Bronchial smooth muscle cell (primary cell): ENCODE measurements around the gene WNT6. TPM values are rescaled to one million over a fixed set of nuclear protein-coding genes. Genes with fewer than 3 reads are reported as not detected.

ENCODE experiments used
- total RNA-seq: library from RNA; depleted of rRNA; stranded (reverse); fragments of >200 nt; gene quantifications from 2 replicates; pipeline ENCODE4 v1.2.1, GENCODE V29; 2014

Gene WNT6
- total RNA-seq: not detected in 2 replicates

DNA sequence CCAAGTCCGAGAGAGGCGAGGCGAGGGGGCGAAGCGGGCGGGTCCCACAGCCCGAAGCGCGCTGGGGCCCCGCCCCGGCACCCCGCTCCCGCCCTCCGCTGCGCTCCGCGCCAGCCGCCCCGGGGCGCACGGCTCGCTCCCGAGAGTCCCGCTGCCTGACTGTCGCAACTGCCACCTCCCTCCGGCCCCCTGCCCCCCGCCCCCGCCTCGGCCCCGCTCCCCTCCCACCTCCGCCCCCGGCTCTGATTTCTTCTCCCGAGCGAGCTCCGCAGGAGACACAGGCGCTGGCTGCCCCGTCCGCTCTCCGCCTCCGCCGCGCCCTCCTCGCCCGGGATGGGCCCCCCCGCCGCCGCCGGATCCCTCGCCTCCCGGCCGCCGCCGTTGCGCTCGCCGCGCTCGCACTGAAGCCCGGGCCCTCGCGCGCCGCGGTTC, at the start of gene WNT6:
Gene WNT6 (plus strand): TSS at position 250 of the 432 bp plus-strand sequence. CDS start 233 bp downstream, outside the sequence.

GRCh38 chr2:218831378-218831990, 28.1 kb upstream of the WNT6 start, which contains the start of gene PRKAG3:
Gene PRKAG3 (minus strand): TSS chr2:218831803.

DNA sequence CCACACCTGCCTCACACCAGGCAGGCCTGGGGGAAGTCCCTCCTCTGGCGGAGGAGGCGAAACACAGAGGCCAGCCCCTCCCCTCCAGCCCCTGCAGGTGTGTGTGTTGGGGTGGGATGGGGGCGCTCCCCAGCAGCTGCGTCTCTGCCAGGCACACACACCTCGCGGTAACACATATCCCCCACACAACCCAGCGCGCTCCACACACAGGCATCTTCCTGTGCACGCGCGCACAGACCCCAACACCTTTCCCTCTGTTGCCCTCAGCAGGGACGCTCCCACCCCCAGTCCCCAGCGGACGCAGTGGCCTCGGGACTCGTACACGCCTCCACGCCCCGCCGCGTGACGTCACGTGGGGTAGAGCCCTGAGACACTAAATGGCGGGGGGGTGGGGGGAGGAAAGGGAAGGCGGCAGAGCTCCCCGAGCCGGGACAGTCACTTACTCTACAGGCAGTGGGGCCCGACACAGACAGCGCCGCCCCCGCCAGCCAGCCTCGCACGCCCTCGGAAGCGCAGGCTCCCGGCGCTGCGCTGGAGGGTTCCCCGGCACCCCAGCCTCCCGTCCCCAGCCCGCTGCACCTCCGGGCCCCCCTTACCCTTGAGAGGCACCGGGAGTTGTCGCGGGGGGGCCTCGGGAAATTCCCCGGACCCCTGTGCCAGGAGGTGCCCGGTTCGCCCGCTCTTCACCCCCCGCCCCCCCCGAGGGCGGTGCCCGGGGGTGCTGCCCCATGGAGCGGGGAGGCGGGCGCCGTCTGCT, 20.7 kb downstream of the WNT6 start, which contains the start of gene WNT10A:
Gene WNT10A (plus strand): TSS at position 751 of the 757 bp plus-strand sequence. CDS start 144 bp downstream, outside the sequence.

Other genes starting within 250 kb of the WNT6 start
- gene ZNF142, start 200.2 kb upstream of the WNT6 start, total RNA-seq: 3.4 and 4.6 TPM in 2 replicates
- gene BCS1L, start 200.1 kb upstream of the WNT6 start, total RNA-seq: 27.9 and 36.4 TPM in 2 replicates
- gene RNF25, start 187.8 kb upstream of the WNT6 start, total RNA-seq: 27.4 and 31.3 TPM in 2 replicates
- gene STK36, start 187.7 kb upstream of the WNT6 start, total RNA-seq: 16.2 and 25.9 TPM in 2 replicates
- 4.1 TPM in 2 replicates for gene TTLL4, start 149.0 kb upstream of the WNT6 start, total RNA-seq
- 26.2 and 36.0 TPM in 2 replicates for gene CYP27A1, start 77.7 kb upstream of the WNT6 start, total RNA-seq
- gene PRKAG3, start 28.0 kb upstream of the WNT6 start, total RNA-seq: not detected in 2 replicates
- not detected in 2 replicates for gene WNT10A, start 21.0 kb downstream of the WNT6 start, total RNA-seq
- gene CDK5R2, start 99.9 kb downstream of the WNT6 start, total RNA-seq: not detected in 2 replicates
- gene FEV, start 125.4 kb downstream of the WNT6 start, total RNA-seq: not detected in 2 replicates
- gene CRYBA2, start 133.6 kb downstream of the WNT6 start, total RNA-seq: not detected in 2 replicates
- gene CFAP65, start 181.7 kb downstream of the WNT6 start, total RNA-seq: under 0.01 TPM in 1 of 2 replicates, not detected in the other
- under 0.01 TPM in 1 of 2 replicates, not detected in the other for gene IHH, start 201.1 kb downstream of the WNT6 start, total RNA-seq